Measurements from ENCODE around the gene STX10.
"Not testable (repeated sequence)": the region's sequence is repeated elsewhere in the genome, so short reads cannot be mapped to it uniquely, and the experiment has no call there.

The STX10 gene

DNA sequence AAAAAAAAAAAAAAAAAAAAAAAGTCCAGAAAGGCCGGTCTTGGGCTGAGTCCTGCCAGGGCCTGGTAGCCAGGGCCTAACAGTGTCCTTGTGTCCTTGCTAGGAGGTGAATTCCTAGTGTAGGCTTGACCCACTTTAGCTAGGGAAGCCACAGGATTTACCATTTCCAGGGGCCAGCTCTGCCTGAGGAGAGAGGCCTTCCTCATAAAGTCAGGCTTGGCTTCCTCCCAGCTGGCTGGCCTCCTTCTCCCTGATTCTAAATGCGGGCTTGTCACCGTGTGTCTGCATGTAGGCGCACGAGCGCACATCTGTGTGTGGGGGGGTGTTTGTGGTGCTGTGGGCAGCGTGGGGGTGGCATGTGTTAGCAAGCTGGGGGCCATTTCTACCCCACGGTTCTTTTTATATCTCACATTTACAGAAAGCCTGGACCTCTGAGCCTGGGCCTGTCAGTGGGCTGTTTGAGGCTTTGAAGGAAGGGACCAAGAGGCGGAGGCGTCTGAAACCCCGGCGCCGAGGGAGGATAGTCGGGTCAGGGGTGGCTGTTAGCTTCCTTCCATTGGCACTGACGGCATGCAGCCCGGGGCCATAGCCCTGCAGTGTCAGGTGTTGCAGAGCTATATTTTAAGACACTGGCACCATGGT is 31.7 kb upstream of the STX10 start:
- TF ChIP-seq, protein P1, sequence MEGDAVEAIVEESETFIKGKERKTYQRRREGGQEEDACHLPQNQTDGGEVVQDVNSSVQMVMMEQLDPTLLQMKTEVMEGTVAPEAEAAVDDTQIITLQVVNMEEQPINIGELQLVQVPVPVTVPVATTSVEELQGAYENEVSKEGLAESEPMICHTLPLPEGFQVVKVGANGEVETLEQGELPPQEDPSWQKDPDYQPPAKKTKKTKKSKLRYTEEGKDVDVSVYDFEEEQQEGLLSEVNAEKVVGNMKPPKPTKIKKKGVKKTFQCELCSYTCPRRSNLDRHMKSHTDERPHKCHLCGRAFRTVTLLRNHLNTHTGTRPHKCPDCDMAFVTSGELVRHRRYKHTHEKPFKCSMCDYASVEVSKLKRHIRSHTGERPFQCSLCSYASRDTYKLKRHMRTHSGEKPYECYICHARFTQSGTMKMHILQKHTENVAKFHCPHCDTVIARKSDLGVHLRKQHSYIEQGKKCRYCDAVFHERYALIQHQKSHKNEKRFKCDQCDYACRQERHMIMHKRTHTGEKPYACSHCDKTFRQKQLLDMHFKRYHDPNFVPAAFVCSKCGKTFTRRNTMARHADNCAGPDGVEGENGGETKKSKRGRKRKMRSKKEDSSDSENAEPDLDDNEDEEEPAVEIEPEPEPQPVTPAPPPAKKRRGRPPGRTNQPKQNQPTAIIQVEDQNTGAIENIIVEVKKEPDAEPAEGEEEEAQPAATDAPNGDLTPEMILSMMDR (conservative IDR thresholded peaks at IDR 0.05; ENCODE audit: low read depth, low read length), result no peak

DNA sequence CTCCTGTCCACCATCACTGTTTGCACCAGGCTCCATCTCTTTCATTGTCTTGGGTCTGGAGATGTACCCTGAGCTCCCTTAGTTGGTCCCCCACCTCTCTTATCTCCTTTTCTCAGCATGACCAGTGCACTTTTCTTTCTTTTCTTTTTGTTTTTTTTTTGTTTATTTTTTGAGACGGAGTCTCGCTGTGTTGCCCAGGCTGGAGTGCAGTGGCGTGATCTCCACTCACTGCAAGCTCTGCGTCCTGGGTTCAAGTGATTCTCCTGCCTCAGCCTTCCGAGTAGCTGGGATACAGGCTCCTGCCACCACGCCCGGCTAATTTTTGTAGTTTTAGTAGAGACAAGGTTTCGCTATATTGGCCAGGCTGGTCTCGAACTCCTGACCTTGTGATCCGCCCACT is 28.1 kb upstream of the STX10 start:
- H3K4me3 ChIP-seq (ENCODE audit: low read depth, low read length); DNase-seq (ENCODE audit: low read depth): not testable (repeated sequence)

More for the DNA sequence above, 31.7 kb upstream of the STX10 start:
- DNase-seq (ENCODE audit: low read depth), result peak; percentile 46
- no peak overlapping the region for H3K4me3 ChIP-seq (ENCODE audit: low read depth, low read length)

DNA sequence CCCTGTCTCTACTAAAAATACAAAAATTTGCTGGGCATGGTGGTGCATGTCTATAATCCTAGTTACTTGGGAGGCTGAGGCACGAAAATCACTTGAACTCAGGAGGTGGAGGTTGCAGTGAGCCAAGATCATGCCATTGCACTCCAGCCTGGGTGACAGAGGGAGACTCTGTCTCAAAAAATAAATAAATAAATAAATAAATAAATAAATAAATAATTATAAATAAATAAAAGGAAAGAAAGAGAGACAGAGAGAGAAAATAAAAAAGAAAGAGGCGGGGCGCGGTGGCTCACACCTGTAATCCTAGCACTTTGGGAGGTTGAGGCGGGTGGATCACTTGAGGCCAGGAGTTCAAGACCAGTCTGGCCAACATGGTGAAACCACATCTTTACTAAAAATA is 27.4 kb upstream of the STX10 start:
- H3K4me3 ChIP-seq (ENCODE audit: low read depth, low read length); DNase-seq (ENCODE audit: low read depth): not testable (repeated sequence)

DNA sequence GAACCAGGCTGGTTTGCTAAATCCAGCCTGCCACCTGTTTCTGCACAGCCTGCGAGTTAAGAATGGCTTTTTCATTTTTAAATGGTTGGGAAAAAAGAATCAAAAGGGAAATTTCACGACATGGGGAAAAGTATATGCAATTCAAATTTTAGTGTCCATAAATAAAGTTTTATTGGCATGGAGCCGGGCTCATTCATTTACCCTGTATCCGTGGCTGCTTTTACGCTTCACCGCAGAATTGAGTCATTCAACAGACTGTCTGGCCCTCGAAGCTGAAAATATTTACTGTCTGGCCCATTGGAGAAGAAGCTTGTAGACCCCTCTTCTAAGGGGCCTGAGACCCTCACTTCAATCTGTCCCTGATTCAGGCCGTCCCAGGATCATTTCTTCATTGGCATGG is 26.2 kb upstream of the STX10 start:
- DNase-seq (ENCODE audit: low read depth), result no peak
- H3K4me3 ChIP-seq (ENCODE audit: low read depth, low read length), result no peak overlapping the region
- TF ChIP-seq, protein P1 (conservative IDR thresholded peaks at IDR 0.05; ENCODE audit: low read depth, low read length), result no peak

DNA sequence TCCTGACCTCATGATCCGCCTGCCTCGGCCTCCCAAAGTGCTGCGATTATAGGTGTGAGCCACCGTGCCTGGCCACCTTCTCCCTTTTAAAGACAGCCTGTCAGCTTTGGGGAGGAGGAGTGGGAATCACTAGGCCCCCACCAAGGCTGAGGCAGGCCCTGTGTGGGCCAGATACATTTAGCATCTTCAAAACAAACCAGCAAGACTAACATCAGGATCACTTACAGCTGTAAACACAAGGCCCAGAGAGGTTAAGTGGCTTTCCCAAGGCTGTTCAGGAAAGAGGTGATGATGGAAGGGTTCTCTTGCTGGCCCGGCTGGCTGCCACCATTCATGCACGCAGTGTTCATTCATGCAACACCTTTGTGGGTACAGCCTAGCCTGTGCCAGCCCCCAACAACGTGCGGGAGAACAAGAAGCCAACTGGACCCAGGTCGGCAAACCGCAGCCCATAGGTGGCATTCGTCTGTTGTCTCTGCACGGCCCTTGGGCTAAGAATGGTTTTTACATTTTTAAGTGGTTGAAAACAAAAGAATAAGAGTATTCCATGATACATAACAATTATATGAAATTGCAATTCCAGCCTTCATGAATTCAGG is 23.1 kb upstream of the STX10 start:
- H3K4me3 ChIP-seq (ENCODE audit: low read depth, low read length), result no peak overlapping the region
- no peak for DNase-seq (ENCODE audit: low read depth)
- TF ChIP-seq, protein P1 (conservative IDR thresholded peaks at IDR 0.05; ENCODE audit: low read depth, low read length), result no peak

DNA sequence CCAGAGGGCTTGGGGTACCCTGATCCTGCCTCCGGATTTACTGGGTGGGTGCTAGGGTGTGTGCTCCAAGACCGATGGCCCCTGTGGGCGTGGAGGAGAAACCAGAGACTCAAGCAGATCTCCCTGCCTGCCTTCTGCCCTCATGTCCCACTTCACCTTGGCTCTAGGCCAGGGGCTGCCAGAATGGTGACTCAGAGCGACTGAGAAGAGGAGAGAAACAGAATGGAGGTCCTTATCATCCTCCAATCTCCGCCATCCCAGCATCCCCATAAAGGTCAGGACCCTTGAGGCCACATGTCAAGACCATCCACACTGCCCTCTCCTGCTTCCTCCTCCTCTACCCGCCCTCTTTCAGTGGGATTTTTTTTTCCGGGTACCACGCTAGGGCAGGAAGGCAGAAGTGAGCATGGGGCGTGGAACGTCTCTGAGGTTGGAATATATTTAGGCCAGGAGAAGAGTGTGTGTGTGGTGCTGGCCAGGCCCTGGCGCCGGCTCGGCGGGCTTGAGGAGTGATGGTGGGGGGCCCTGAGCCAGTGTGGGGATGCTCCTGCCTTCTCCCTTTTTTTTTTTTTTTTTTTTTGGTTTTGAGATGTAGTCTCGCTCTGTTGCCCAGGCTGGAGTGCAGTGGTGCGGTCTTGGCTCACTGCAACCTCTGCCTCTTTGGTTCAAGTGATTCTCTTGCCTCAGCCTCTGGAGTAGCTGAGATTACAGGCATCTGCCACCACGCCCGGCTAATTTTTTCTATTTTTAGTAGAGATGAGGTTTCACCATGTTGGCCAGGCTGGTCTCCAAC is 22.4 kb upstream of the STX10 start:
- no peak overlapping the region for H3K4me3 ChIP-seq (ENCODE audit: low read depth, low read length)
- DNase-seq (ENCODE audit: low read depth), result peak; percentile 77
- TF ChIP-seq, protein P1 (conservative IDR thresholded peaks at IDR 0.05; ENCODE audit: low read depth, low read length), result no peak

DNA sequence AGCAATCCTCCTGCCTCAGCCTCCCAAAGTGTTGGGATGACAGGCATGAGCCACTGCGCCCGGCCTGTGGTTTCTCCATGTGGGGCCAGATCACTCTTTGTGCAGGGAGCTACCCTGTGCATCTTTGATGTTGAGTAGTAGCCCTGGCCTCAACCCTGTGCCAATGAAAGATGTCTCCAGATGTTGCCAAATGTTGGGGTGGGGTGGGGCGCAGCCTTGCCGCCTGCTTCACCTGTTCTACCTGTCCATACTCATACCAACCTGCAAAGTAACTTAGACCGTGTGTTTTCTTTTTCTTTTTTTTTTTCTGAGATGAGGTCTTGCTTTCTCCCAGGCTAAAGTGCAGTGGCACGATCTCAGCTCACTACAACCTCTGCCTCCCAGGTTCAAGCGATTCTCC is 21.0 kb upstream of the STX10 start:
- no peak overlapping the region for H3K4me3 ChIP-seq (ENCODE audit: low read depth, low read length)
- no peak for DNase-seq (ENCODE audit: low read depth)
- TF ChIP-seq, protein P1 (conservative IDR thresholded peaks at IDR 0.05; ENCODE audit: low read depth, low read length), result no peak

DNA sequence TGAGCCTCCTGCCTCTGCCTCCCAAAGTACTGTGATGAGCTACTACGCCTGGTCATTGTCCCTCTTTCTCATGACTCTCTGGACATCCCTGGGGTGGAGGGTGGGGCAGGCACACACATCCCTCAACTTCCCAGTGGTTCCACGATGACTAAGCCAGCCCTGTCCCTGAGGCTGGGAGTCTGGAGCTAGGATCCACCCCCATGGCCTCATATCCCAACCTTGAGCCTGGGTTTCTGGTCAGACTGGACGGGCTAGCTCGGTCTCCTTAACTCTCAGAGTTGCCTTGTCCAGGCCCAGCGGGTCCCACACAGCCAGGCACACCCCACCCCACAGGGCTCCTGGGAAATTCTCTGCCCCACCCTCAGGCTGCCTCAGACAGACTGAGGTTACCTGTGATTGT is 19.6 kb upstream of the STX10 start:
- H3K4me3 ChIP-seq (ENCODE audit: low read depth, low read length), result no peak overlapping the region
- TF ChIP-seq, protein P1 (conservative IDR thresholded peaks at IDR 0.05; ENCODE audit: low read depth, low read length), result no peak
- no peak for DNase-seq (ENCODE audit: low read depth)

DNA sequence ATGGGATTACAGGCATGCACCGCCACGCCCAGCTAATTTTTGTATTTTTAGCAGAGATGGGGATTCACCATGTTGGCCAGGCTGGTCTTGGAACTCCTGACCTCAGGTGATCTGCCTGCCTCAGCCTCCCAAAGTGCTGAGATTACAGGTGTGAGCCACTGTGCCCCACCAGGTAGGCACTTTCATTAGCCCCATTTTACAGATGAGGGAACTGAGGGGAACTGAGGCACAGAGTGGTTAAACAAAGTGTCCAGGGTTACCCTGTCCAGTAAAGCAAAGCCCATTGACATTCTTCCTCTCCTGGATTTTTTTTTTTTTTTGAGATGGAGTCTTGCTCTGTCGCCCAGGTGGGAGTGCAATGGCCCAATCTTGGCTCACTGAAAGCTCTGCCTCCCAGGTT is 16.0 kb upstream of the STX10 start:
- H3K4me3 ChIP-seq (ENCODE audit: low read depth, low read length); DNase-seq (ENCODE audit: low read depth): not testable (repeated sequence)

Data from choroid plexus epithelial cell (primary cell).